Measurements from ENCODE around the gene BSCL2.
A peak's percentile ranks its signal among the peaks of the same experiment; 100 is the strongest.
"Not testable (repeated sequence)": the region's sequence is repeated elsewhere in the genome, so short reads cannot be mapped to it uniquely, and the experiment has no call there.

Gene BSCL2

DNA sequence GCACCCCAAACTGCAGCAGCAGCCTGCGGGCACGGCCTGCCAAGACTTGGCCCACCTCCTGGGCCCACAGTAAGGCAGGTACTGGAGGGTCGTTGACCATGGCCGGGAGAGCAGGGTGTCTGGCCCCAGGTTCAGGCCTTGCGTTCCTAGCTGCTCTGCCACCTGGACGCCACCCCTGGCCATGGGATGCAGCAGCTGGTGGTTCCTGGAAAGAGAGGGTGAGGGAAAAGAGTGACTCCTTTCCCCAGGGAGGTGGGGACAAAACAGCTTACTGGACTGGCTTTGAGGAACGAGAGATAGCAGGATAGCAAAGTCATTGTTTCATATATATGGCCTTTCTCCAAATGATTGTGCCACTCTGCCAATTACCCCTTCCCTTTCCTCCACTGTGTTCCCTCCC lies 1.8 kb downstream of the BSCL2 start:
- TF ChIP-seq, protein P1, sequence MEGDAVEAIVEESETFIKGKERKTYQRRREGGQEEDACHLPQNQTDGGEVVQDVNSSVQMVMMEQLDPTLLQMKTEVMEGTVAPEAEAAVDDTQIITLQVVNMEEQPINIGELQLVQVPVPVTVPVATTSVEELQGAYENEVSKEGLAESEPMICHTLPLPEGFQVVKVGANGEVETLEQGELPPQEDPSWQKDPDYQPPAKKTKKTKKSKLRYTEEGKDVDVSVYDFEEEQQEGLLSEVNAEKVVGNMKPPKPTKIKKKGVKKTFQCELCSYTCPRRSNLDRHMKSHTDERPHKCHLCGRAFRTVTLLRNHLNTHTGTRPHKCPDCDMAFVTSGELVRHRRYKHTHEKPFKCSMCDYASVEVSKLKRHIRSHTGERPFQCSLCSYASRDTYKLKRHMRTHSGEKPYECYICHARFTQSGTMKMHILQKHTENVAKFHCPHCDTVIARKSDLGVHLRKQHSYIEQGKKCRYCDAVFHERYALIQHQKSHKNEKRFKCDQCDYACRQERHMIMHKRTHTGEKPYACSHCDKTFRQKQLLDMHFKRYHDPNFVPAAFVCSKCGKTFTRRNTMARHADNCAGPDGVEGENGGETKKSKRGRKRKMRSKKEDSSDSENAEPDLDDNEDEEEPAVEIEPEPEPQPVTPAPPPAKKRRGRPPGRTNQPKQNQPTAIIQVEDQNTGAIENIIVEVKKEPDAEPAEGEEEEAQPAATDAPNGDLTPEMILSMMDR (IDR thresholded peaks at IDR 0.05; ENCODE audit: insufficient read depth, low read depth, low read length, missing control alignments), result no peak
- DNase-seq (ENCODE audit: low read depth), result no peak
- peak overlapping the region; percentile 81 for H3K4me3 ChIP-seq (ENCODE audit: low read depth, low read length)

GRCh38 chr11:62703921-62704320 lies 3.3 kb downstream of the BSCL2 start:
- DNase-seq (ENCODE audit: low read depth); H3K4me3 ChIP-seq (ENCODE audit: low read depth, low read length): not testable (repeated sequence)

DNA sequence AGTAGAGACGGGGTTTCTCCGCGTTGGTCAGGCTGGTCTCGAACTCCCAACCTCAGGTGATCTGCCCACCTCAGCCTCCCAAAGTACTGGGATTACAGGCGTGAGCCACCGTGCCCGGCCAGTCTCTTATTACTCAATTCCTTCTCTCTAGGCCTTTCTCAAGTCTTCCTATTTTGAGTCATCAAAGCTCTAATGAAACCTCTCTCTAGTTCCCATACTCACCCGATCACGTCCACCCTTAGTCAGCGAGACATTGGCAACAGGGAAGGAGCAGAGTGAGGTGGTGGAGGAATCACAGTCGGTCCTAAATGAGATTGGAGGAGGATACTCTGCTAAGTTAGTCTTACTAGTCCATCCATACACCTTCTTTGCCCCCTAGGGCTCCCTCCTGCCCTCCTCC lies 5.0 kb downstream of the BSCL2 start:
- DNase-seq (ENCODE audit: low read depth), result peak; percentile 51
- TF ChIP-seq, protein P1 (IDR thresholded peaks at IDR 0.05; ENCODE audit: insufficient read depth, low read depth, low read length, missing control alignments), result no peak
- no peak overlapping the region for H3K4me3 ChIP-seq (ENCODE audit: low read depth, low read length)

- DNase-seq (ENCODE audit: low read depth), result peak; percentile 88
- H3K4me3 ChIP-seq (ENCODE audit: low read depth, low read length), result no peak overlapping the region
- TF ChIP-seq, protein P1 (IDR thresholded peaks at IDR 0.05; ENCODE audit: insufficient read depth, low read depth, low read length, missing control alignments), result peak; percentile 83
These were observed 12.6 kb downstream of the BSCL2 start for GRCh38 chr11:62694455-62695167.

GRCh38 chr11:62693624-62694023 lies 13.6 kb downstream of the BSCL2 start:
- H3K4me3 ChIP-seq (ENCODE audit: low read depth, low read length); DNase-seq (ENCODE audit: low read depth): not testable (repeated sequence)

DNA sequence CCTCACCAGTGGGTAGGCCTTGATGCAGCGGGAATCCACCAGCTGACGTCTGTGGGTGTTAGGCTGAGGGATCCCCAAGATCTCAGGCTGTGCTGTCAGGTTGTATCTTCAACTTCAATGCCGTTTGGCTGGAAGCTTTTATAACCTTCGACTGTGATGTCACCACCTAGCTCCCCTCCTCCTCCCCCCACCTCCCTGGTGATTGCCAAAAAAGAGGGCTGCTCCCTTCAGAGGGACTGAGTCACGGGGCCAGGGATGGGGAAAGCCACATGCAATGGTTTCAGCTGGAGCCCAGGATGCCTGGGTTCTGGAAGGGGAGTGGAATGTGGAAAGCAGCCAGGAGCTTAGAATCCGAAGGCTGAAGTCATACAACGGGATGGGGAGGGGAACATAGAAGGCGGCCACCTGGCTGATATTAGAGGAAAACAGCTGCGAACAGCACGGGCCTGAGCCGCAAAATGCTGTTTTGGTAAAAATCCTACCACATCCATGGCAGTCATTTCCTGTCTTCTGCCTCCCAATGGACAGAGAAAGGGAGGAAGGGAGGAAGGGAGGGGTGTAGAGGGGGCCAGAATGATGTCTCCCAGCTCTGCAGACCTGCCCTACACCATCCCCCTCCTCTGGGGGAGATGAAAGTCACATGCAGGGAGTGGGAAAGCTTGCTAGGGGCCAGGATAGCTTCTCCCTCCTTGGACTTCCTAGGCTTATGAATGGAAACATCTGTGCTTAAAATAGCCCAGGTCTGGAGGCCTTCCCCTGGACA lies 17.6 kb downstream of the BSCL2 start, which contains the start of gene LRRN4CL:
LRRN4CL (minus strand) TSS at position 110 of the 763 bp plus-strand sequence. CDS start 1,022 bp downstream, outside the sequence.
- TF ChIP-seq, protein P1 (IDR thresholded peaks at IDR 0.05; ENCODE audit: insufficient read depth, low read depth, low read length, missing control alignments), result no peak
- H3K4me3 ChIP-seq (ENCODE audit: low read depth, low read length), result no peak within 1 kb of the TSS
- no peak for DNase-seq (ENCODE audit: low read depth)

DNA sequence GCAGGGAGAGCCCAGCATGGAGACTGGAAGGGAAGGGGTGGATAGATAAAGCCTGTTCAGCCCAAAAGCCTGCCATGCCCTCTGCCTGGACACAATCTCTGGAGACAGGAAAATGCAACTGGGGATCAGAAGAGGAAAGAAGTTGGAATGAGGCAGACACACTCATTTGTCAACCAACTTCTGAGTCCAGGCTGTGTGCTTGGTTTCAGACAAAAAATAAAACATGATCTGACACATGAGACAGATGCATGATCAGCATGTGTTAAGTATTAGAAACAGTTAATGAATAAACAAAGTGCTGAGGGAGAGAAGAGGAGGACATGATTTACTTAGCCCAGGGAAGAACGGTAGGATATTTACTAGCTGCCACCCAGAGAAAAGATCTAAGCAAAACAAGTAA lies 18.7 kb downstream of the BSCL2 start:
- no peak overlapping the region for H3K4me3 ChIP-seq (ENCODE audit: low read depth, low read length)
- DNase-seq (ENCODE audit: low read depth), result no peak
- TF ChIP-seq, protein P1 (IDR thresholded peaks at IDR 0.05; ENCODE audit: insufficient read depth, low read depth, low read length, missing control alignments), result no peak

Data from GM12865 (cell line).